GM13976 (cell line): ENCODE data around the gene MRPS2.

Experiments
- DNase-seq: peaks from one replicate; pipeline ENCODE4 v3.0.0; 2012; ENCODE audit warnings: low spot score
- in situ Hi-C: fragments of 300-500 bp; cut with MboI; formaldehyde crosslinking; loops from one replicate; pipeline ENCODE4 v1.12.0; 2022; ENCODE audit warnings: low sequenced_read_pairs, mixed read lengths, inconsistent platforms; ENCODE audit not compliant: unreplicated experiment
- TF ChIP-seq, protein P1 (sequence below): IDR thresholded peaks from 2 replicates; pipeline ENCODE4 v1.5.1; 2012; ENCODE audit warnings: borderline replicate concordance, mild to moderate bottlenecking; ENCODE audit not compliant: insufficient read depth; ENCODE audit errors: extremely low read depth, missing control alignments, control extremely low read depth

MRPS2 gene

DNA sequence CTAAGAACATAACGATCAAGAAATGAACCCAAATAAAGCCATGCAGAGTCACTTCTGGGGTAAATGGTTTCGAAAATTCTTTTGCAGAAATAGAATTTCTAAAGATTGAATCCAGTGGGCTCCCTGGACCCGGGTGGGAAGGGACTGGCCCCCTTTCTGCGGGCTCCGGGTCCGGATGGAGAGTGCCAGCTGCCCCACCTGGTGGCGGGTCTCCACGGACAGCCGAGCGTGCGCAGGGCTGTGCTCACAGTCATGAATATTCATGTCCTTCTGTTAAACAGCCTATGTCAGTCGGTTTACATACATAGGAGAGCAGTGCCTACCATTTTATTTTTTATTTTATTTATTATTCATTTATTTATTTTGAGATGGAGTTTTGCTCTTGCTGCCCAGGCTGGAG lies 25.6 kb upstream of the MRPS2 start:
- TF ChIP-seq, protein P1, sequence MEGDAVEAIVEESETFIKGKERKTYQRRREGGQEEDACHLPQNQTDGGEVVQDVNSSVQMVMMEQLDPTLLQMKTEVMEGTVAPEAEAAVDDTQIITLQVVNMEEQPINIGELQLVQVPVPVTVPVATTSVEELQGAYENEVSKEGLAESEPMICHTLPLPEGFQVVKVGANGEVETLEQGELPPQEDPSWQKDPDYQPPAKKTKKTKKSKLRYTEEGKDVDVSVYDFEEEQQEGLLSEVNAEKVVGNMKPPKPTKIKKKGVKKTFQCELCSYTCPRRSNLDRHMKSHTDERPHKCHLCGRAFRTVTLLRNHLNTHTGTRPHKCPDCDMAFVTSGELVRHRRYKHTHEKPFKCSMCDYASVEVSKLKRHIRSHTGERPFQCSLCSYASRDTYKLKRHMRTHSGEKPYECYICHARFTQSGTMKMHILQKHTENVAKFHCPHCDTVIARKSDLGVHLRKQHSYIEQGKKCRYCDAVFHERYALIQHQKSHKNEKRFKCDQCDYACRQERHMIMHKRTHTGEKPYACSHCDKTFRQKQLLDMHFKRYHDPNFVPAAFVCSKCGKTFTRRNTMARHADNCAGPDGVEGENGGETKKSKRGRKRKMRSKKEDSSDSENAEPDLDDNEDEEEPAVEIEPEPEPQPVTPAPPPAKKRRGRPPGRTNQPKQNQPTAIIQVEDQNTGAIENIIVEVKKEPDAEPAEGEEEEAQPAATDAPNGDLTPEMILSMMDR = no peak
- in situ Hi-C loops = no loop called here
- peak; percentile 53 for DNase-seq

DNA sequence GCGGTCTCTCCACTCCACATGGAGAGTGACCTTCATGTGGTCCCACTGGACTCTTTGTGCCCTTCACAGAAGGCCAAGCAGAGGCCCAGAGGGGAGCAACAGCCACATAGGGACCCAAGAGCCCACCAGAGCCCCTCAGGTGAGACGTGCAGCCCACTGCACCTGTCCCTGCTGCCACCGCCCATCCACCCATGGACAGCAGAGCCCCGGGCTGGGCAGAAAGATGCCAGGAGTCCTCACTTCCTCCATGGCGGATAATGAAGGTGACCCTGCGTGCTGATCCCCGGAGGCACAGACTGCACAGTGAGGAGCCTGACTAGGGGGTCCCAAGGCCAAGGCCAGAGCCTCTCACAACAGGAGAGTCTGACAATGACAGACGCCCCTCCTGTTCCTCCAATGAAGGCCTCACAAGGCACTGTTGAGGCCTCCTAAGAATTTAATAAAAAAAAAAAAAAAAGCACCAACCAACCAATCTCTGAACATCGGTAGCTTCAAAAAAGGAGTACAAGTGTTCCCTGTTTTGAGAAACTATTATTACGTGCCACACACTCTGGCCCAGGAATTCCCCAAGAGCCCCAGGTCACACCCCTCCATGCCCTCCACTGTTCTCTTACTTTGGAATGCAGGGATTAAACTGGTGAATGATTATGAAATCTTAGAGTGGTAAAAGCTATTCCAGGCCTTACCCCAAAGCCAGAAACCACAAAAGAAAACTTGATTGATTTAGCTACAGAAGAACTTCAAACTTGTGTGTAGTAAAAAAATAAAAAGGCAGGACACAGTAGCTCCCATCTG lies 23.7 kb upstream of the MRPS2 start:
- in situ Hi-C loops = no loop called here
- TF ChIP-seq, protein P1 = no peak
- DNase-seq = no peak

DNA sequence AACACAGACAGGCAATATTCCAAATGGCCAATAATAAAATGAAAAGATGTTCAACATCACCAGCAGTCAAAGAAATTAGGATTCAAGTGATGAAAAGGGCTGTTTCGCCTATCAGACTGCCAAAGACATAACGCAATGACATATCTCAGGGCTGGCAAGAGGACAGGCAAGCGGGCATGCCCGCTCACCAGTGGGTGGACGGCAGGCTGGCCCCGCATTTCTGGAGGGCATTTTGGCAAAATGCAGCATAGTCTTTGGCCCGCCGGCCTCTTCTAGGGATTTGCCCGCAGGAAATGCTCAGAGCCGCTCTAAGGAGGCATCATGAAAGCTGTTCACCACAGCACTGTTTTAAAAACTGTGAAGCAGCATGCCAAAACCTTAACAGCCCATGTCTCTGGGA lies 22.3 kb upstream of the MRPS2 start:
- TF ChIP-seq, protein P1 = no peak
- in situ Hi-C loops = no loop called here
- no peak for DNase-seq

DNA sequence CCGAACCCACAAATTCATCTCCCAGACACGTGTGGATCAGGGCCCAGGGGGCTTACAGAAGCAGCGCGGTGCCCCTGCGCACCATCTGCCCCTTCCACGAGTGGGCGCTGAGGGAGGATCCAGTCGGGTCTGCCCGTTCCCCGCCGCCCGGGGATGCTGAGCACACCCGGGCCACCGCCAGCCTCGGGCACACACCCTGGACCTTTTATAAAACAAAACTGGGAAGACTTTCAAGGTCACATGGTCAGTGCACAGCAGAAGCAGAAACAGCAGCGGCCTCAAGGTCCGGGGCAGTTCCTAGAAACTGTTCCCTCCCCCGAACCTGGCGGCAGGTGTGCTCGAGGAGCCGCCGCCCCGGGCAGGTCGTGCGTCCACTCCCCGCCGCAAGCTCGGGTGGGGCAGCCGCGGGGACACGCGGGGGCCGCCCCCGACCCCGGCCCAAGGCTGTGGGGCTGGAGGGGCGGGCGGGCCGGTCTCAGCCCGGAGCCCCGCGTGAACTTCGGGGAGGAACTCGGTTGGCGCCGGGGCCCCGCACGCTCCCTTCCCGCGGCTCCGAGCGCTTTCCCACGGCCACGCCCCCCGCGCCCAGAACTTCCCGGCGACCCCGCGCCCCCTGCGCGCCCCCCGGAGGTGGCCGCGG lies 21.5 kb upstream of the MRPS2 start:
- in situ Hi-C loops = no loop called here
- TF ChIP-seq, protein P1 = no peak
- no peak for DNase-seq

DNA sequence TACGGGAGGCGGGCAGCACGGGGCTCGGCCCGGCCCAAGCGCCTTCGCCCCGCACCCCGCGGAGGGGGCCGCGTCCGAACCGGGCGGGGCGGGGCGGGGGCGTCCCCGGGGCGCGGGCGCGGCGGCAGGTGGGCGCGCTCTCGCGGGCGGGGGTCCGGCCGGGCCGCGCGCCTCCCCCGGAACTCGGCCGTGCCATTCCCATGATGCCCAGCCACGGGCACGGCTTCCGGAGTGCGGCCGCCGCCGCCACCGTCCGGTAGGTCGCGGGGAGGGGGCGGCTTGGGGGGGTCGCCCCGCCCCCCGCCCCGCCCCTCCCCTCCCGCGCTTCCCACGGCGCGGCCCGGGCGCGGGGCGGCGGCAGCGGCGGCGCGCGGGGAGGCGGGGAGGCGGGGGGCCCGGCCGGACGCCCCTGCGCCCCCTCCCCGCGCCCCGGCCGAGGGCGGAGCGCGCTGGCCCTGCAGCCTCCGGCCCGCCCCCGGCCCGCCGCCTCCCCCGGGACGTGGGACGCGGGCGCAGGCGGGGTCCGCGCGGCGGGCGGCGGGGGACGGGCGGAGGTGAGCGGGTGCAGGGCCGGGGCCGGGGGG lies 20.9 kb upstream of the MRPS2 start, which contains the start of gene PPP1R26:
Gene PPP1R26, plus strand, starts transcription at position 314 of the 584 bp plus-strand sequence. CDS start 4,729 bp downstream, outside the sequence.
- in situ Hi-C loops = no loop called here
- DNase-seq = no peak
- TF ChIP-seq, protein P1 = no peak

DNA sequence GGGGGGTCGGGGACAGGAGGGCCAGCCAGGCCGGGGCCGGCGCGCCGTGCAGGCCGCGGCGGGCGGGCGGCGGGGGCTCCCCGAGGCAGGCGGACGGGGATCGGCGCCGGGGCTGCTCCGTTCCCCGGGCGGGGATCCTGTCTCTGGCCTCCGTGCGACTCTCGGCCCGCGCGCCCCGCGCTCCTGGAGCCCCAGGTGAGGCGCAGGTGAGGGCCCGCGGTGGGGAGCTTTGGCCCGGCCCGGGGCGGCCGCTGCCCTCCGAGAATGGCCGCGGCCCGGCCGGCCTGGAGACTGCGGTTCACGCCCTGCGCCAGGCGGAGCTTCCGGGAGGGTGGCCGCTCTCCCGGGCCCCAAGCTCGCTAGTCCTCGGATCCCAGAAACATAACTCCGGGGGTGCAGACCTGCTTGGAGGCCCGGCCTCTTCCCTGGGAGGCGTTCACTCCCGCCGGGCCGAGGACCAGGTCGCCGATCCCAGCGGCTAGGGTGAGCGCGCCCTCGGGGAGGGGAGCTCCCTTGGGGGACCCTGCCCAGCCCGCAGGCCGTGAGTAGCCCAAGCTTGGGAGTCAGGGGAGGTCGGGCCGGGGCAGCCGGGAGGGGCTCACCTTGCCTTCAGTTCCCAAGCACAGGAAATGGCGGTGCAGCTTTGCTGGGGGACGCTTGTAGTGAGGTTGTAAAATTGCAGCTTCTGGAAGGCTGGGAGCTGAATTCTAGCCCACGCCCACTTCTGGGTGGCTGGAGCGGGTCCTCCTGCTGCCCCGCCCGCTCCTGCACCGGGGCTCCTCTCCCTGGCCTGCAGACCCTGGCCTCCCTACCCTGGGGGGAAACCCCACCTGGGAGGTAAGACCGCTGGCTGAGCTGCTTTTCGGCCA lies 20.2 kb upstream of the MRPS2 start:
- DNase-seq = peak; percentile 62
- TF ChIP-seq, protein P1 = no peak
- in situ Hi-C loops = no loop called here
